ENCODE measurements around the gene IL1A.

DNA sequence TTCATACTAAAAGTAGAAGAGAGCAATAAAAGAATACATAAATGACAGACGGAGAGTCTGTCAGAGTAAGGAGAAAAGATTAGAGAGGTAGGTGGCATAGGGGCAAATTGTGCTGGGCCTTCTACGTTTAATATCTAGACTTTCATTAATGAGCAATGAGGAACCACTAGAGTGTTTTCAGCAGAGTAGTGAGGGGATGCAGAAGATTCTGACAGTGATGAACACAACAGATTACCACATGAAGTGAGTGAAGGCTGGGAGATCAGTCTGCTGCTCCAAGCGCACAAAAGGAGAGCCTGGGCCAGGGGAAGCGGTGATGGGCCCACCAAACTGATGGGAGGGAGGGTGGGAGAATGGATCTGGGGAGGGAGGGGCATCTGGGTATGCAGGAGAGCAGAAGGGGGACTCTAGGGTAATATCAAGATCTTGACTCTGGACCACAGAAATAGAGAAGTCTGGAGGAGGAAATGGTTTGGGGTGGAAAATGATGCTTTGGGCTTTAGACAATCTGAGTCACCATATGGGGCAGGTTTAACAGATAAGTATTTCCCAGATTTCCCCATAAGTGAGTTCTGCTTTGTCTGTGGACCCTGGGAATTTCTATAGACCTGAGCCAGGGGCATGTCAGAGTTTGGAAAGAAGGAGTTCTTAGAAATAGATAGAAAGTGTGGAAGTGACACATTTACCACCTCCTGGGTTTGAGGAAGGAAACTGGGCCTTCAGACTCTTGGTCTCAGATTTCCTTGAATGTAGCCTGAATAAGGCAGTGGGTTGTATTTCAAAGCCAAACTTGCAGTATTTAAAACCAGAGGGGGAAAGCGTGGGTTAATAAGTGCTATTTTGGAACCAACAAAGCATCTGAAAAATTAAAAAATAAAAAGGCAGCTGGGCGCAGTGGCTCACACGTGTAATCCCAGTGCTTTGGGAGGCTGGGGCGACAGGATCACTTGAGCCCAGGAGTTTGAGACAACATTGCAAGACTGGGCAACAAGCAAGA, 15.0 kb upstream of the IL1A start:
- TF ChIP-seq POLR2A (IDR thresholded peaks at IDR 0.05; ENCODE audit: low read depth): no peak
- TF ChIP-seq, protein P1, sequence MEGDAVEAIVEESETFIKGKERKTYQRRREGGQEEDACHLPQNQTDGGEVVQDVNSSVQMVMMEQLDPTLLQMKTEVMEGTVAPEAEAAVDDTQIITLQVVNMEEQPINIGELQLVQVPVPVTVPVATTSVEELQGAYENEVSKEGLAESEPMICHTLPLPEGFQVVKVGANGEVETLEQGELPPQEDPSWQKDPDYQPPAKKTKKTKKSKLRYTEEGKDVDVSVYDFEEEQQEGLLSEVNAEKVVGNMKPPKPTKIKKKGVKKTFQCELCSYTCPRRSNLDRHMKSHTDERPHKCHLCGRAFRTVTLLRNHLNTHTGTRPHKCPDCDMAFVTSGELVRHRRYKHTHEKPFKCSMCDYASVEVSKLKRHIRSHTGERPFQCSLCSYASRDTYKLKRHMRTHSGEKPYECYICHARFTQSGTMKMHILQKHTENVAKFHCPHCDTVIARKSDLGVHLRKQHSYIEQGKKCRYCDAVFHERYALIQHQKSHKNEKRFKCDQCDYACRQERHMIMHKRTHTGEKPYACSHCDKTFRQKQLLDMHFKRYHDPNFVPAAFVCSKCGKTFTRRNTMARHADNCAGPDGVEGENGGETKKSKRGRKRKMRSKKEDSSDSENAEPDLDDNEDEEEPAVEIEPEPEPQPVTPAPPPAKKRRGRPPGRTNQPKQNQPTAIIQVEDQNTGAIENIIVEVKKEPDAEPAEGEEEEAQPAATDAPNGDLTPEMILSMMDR (IDR thresholded peaks at IDR 0.05): no peak
- TF ChIP-seq EP300 (IDR thresholded peaks at IDR 0.05): no peak
- no peak for TF ChIP-seq POLR2AphosphoS5 (IDR thresholded peaks at IDR 0.05)

All from esophagus muscularis mucosa (tissue), 4 donors.